CD1c-positive myeloid dendritic cell (primary cell): Measurements from ENCODE around the gene ITGA11.

Source experiments
- DNase-seq: peaks from one replicate; pipeline ENCODE4 v3.0.0-alpha.2; 2016; ENCODE audit errors: extremely low spot score

ITGA11 gene

DNA sequence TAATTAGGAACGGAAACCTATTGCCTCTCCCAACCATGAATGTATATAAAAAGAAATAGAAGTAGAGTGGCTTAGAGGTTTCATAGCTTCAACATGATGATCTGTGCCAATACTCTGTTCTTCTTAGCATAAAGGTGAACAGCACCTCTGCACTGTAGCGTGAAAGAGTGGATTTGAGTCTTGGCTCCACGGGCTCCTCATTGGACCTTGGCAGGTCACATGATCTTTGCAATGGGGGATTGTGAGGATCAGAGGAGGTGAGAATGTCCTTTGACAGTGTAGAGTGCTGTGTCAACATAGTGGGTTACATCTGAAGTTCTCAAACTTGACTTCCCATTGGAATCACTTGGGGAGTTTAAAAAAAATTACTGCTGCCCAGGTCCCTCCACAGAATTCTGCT is 103.0 kb downstream of the ITGA11 start:
- no peak for DNase-seq

DNA sequence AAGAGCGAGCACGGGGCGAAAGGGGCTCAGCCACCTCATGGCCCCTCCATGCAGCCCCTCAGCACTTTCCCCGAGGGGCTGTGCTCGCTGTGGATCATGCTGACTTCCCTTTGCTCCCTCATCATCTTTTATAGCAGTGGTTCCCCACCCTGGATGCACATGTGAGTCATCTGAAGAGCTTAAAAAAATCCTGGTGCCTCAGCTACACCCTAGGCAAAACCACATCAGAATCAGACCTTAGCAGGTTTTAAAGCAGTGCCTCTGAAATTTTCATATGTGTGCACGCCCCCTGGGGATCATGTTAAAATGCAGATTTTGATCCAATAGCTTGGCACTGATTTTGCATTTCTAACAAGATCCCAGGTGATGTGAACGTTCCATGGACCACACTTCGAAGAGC is 103.5 kb downstream of the ITGA11 start:
- DNase-seq = no peak

DNA sequence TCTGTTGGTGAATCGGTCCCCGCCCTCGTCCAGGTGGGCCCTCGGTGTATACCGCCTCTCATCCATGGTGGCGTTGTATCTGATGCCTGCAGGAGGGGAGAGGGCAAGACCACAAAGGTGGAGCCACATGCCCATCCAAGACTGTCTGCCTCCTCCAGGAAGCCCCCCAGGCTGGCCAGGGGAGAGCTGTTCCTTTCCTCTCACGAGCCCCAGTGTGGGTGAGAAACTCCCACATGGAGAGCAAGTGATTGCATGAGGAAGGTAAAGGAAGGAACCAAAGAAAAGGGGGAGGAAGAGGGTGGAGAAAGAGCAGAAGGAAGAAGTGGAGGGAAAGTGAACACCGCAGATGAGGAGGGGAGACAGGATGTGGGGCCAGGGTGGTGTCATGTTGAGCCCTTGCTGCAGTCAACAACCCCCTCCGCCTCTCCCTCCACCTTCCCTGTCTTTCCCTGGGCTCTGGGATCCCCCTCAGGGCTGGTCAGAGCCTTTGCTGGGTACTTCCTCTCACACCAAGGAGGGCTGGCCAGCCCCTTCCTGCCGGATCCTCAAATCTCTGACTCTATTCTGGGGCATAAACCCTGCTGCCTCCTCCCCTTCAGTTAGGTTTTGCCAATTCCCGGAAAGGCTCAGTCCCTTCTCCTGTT is 105.1 kb downstream of the ITGA11 start:
- DNase-seq = peak; percentile 26

DNA sequence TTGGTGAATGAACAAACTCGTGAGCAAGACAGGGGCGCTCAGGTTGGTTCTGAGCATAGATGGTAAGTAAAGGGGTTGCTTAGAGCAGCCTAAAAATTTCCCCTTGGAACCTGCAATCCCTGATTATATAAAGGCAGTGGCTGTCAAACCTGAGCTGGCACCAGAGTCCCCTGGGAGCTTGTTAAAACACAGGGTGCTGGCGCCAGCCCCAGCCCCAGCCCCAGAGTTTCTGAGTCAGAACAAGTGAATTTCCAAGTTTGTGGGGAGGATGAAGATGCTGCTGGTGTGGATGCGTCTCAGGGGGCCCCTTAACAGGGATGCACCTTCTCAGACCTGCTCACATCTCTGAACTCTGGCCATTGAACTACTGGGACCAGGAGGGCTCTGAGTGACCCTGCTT is 106.2 kb downstream of the ITGA11 start:
- no peak for DNase-seq

DNA sequence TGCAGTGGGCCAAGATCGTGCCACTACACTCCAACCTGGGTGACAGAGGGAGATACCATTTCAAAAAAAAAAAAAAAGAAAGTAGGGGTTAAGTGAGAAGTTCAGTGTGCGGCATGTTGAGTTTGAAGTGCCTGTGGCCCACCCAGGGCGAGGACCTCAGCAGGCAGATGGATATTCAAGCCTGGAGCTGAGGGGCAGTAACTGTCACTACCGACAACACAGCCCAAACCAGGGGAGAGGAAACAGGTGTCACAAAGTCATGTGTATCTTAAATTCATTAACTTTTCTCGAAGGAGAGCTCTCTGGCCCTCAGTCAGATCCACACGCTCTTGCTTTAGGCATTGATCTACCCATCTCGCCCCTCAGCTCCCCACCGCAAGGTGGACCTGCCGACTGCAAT is 109.2 kb downstream of the ITGA11 start:
- DNase-seq = no peak

DNA sequence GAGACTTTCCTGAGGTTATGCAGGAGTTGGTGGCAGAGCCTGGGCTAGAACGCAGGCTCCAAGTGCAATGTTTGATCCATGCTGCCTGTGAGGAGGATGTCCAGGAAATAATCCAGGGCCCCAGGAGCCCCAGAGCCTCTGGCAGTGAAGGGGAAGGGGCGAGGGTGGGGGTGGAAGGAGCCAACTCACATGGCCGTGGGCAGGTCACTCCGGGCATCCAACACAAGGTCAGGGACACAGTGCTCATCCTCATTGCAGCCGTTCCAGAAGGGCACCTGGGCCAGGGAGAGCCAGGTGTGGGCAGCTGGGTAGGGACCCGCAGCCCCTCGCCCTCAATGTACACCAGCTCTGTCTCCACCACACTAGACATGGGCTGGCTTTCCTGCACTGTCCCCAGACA is 110.7 kb downstream of the ITGA11 start:
- DNase-seq = no peak

DNA sequence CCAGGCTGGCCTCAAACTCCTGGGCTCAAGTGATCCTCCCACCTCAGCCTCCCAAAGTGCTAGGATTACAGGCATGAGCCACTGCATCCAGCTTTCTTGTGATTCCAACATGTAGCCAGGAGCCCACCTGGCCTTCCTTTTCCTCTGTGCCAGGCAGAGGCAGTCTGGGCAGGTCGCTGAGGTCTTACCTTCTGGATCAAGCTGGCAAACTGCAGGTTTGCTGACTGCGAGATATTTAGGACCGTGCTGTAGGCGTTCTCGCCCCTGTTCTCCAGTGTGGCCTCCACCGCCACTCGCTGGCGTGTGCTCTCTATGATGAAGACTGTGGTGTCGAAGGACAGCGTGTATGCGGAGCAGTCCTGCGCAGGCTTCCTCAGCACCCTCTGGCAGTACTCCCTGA is 112.0 kb downstream of the ITGA11 start:
- DNase-seq = no peak

DNA sequence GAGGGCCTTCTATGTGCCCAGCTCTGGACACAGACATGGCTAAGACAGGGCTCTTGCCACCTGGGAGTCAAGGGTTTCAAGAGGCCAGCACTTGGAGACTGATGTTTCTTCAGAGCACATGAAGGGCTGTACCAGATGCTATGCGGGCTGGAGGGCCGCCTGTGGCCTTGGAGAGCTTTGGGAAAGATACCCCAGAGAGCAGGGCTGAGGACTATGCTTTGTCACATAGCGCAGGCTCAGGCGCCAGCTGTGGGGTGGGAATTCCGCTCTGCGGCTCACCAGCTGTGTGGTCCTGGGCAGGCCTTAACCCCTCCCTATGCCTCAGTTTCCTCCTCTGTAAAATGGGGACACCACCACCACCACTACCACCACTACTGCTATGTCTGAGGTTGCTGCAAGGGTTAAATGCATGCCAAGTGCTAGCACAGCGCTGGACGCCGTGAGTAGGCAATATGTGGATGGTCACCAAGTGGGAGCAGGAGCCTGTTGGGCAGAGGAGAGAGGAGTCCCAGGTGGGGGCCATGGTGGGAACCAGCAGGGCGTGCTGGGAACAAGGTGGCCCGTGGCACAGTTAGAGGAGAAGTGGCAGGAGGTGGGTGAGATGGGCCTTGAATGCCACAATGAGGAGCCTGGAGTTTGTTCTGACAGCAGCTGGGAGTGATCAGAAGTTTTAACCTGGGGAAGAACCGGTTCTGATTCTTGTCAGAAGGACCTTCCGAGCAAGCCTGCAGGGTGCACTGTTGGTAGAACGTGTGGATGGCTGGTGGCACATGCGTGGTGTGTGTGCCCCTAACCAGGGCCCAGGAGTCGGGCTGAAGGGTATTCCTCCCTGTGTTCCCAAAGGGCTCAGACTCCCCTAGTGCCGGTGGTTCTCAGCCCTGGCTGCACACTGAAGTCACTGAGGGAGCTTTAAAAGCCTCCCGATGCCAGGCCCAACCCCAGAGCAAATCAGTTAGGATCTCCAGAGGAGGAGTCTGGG is 112.7 kb downstream of the ITGA11 start:
- DNase-seq = no peak

DNA sequence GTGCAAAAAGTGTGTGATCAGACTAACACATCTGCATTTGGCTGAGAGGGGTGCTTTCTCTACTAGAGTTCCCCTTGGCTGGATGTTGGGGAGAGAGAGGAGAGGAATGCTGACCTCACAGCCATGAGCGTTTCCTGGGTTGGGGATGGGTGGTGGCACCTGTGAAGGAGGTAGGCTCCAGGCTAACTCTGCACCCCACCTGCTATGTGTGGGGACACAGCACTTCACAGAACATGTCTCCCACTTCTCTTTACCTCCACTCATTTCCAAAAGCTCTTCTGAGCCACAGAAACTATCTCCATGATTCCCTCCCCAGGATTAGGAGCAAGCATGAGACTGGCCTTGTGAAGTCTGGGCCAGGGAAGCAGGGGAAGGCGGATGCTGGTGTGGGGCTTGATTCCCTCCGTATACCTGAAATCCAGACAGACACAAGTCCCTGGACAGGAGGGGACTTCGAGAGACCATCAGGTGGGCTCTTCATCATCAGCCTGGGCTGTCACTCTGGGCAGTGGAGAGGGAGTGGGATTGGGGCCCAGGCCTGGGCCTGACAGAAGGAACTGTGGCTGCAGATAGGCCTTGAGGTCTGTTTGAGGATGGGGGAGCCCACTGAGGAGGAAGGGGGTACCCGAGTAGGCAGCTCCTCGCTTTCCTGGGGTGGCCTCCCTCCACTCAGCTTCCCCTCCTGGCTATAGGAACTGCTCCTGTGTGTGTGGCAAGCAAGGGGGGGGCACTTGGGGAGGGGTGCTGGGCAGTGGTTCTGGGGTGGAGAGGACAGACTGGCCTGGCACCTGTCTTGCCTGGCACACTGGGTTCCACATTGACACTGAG is 113.7 kb downstream of the ITGA11 start:
- DNase-seq = no peak

DNA sequence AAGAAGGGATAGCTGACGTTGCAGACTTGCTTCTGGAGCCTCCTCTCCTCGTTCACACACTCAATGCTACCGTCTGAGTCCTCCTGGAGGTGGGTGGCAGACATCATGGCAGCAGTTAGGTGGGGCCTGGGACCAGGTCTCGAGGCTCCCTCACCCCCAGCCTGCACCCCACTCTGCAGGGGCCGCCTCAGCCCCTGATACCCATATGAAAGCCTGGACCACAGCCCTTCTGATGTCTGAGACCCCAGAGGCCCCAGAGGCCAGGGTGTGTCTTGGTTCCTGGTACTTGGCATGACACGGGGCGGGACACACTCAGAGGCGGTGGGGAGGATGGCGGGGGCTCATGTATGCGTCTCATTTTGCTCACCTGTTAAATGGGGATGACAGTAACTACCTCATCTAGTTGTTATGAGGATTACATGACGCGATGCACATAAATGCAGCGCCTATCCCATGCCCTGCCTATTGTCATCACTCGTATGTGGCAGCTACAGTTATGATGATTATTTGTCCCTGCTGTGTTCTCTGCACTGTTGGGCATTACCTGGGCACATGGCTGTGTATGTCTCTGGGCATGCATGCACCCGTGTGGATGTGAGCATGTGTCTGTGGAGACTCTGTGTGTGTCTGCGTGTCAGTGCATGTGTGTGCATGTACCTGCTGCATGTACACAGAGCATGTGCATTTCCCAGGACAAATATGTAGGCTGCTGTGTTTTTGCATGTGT is 114.5 kb downstream of the ITGA11 start:
- no peak for DNase-seq

DNA sequence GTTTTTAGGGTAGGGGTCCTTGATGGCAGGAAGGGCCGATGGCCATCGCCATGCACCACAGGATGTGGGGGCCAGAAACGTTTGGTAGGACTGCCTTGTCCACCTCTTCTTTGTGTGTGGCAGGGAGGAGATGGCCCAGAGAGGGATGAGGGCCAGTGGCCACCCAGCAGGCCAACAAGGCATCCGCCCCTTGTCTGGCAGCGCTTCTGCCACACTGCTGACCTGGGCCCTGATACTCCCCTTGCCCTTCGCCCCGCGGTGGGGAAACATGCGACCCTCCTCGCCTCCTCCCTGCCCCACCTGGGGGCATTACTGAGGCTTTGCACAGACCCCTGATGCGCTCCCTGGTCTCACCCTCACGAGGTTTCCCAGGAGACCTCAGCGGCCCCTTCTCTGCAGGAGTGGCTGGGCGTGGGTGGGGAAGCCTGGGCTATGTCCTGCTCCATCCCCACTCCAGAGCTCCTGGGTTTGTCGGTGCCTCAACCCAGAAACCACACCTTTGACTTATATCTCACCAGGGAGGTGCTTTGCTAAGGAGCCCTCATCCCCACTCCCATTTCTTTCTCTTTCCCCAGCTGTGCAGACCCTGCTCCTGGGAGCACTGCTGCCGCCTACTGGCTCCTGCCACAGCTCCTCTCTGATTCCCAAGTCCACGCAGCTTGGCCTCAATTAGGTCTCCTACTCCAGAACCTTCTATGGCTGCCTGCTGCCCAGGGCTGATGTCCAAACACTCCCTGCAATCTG is 115.7 kb downstream of the ITGA11 start:
- no peak for DNase-seq

DNA sequence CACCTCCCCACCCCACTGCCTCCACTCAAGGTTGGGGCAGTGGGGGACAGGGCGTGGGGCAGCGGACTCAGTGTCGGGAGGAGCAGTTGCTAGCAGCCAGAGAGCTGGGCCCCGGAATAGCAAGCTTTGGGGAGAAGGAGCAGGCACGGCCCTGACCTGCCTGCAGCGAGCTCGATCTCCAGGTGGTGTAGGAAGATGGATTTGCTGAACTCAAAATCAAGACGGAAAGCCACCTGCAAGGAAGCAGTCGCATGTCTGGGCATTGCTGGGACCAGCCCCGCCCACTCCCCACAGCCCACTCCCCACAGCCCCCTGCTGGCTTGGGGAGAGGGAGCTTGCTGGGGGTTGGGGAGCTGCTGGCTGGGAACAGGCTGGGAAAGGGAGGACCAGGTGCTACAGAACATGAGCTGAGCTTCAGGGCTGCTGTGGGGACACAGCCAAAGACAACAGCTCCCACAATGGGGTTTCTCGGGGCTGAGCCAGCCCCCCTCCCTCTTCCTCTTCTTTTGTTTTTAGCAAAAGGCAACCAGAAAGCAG is 116.4 kb downstream of the ITGA11 start:
- DNase-seq = no peak

DNA sequence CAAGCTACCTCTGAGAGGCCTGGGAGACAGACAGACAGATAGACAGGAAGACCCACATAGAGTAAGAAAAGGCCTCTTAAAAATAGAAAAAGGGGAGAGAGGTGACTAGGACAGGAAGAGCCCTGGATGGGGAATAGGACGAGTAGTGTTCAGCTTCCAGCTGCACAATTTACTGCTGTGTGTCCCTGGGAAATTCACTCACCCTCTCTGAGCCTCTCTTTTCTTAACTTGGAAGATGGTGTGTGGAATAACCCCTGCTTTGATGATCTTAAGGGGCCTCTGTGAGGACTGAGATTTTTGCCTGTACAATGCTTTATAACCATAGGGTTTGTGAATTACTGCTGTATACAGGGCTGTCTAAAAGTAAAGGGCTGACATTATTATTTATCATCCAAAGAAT is 116.9 kb downstream of the ITGA11 start:
- no peak for DNase-seq

DNA sequence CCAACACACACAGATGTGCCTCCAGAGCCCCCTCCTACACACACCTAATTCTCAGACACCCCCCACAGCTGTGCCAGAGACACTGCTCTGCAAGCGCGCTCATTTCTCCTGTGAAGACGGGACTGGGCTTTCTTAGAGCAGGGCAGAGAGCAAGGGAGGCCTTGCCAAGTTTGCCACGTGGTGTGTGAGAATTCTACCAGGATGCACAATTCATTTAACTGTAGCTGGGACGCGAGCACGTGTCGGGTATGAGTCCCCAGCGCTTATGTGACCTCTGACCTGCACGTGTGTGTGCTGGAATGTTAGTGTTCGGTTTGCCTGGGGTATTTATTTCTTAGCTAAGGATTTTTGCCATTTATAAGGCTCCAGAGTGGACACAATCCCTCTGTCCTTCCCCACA is 117.4 kb downstream of the ITGA11 start:
- no peak for DNase-seq

DNA sequence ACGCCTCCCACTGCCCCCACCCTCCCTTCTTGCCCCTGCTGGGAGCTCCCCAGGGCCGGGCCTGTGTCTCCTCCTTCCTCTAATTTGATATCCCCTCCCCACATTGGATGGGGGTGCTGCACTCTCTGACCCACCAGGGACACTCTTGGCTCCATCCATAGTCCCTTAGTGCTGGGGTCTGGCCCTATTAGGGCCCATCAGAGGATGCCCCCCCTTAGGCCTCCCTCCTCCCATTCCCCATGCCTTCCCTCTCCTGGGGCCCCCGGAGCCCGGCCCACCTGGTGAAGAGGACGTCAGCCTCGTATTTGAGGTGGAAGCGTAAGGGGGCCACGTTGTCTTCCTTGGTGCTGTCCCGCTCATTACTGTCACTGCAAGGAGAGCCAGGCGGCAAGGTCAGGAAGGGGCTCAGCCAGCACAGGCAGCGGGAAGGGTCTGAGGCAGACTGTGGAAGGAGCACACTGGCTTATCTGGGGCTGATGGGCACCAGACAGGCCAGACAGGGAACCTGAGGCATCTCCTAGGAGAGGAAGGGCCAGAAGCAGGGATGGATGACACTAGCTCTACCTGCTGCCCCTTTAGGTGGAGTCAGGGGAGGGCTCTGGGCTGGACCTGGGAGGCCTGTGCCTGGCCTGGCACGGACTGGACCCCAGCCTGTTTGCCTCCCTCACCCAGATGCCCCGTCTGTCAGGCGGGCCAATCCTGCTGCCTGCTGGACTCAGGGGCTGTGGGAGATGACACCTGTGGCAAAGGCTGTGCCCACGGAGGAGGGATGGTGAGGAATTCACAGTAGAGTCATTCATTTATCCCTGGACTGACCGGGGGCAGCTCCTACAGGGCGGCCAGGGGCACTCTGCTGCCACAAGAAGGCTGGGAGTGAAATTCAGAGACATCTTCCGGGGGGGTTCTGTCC is 118.2 kb downstream of the ITGA11 start:
- DNase-seq = no peak

DNA sequence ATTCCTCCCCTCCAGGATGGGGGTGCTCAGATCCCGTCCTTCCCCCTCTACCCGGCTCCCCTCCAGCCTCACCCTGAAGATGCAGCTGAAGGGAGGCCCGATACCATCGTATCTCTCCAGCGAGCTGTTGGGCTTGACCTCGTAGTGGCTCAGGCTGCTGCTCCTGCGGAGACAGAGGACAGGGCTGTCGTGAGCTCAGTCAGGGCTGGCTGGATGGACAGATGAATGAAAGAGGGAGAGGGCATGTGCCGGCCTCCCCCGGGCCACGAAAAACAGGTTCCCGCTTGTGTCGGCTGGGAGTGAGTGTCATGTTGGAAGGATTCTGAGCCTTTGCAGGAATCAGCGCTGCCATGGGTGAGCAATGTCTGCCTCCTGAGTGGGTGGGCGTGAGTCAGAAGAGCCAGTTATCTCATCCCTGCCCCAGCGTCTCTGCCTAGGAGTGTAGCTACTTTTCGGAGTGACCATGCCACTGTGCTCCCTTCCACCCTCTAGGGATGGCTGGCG is 119.2 kb downstream of the ITGA11 start:
- DNase-seq = peak; percentile 96

DNA sequence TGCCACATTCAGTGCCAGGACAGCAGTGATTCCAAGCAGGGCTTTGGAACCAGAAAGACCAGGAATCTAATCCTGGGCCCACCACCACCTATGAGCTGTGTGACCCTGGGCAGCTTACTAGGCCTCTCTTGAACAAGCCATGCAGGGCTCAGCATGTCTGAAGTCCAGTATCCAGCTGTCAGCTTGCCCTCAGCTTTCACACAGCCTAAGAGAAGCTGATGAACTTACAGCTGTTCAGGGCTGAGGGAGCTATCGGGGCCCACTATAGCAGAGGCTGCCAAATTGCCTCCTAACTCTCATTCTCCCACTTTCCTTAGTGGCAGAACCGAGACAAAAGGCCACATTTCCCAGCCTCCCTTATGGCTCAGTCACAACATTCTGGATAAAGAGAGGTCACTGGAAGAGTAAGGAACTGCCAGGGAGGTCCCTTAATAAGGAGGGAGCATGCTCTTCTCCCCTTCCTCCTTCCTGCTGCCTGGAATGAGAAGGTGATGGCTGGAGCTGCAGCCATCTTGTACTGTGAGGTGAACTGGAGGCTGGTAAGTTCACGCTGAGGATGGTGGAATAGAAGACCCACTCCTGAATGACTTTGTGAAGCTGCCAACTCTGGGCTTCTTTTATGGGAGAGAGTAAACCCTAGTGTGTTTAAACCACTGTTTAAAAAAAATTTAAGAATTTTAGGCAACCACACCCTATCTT is 120.0 kb downstream of the ITGA11 start:
- no peak for DNase-seq

DNA sequence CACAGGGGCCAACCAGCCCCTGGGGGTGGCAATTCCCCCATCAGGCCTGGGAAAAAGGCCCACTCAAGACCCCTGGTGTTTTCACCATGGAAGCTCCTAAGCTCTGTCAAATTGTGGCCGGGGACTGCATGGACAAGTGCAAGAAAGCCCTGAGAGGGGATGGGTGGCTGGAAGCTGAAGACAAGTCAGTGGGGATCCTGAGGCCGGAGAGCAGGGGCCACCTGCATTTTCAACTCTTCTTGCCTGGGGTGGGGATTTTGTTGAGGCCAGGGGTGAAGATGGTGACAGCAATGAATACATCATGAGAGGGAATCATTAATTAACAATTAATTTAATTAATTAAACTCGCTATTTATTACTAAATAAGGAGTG is 120.5 kb downstream of the ITGA11 start:
- no peak for DNase-seq
